Peyer's patch (tissue), 4 donors: ENCODE results near the gene DCLK1.

Source experiments
- POLR2A ChIP-seq, 2 donors: fragments of 450-650 bp; IDR thresholded peaks; one replicate each; pipeline ENCODE4 v1.5.1; 2017; ENCODE audit warnings: antibody characterized with exemption in 2 of 2, mild to moderate bottlenecking in 2 of 2, moderate library complexity in 2 of 2
- TF ChIP-seq, protein P1 (sequence below), 6 experiments: fragments of 450-650 bp in 4 of 6; fragments of 200-600 bp in 2 of 6; sonication (generic) in 1 of 6; IDR thresholded peaks; one replicate each; pipeline ENCODE4 v1.5.1; 2017 to 2019; ENCODE audit warnings: antibody characterized with exemption in 6 of 6, mild to moderate bottlenecking in 3 of 6, moderate library complexity in 1 of 6

DNA sequence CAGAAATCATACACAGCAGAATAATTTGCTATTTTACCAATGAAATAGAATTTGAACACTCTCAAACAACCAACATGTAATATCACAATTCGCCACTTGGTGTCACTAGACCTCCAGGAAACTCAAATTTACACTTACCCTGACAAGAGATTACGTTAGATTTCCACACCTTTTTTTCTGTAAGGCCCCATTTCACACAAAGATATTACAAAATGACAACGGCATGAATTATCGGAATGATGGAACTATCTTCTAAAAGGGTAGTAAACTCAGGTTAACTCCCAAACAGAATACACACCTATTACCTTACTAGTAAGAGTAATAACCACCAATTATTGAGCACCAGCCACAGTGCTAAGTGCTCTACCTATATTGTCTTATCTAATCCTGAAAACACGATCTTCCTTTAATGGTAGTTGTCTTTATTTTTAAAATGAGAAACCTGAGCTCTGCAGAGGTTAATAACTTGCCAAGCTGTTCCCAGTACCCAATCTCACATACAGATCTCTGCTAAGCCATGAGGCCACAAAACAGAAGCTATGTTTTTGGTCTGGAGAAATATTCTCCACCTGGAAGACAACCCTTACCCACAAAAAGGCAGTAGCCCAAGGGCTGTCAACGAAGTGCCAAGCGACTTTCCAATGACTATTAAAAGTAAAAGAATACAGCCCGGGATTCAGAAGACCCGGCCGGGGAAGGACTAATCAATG is 152.4 kb downstream of the DCLK1 start:
- TF ChIP-seq, protein P1, sequence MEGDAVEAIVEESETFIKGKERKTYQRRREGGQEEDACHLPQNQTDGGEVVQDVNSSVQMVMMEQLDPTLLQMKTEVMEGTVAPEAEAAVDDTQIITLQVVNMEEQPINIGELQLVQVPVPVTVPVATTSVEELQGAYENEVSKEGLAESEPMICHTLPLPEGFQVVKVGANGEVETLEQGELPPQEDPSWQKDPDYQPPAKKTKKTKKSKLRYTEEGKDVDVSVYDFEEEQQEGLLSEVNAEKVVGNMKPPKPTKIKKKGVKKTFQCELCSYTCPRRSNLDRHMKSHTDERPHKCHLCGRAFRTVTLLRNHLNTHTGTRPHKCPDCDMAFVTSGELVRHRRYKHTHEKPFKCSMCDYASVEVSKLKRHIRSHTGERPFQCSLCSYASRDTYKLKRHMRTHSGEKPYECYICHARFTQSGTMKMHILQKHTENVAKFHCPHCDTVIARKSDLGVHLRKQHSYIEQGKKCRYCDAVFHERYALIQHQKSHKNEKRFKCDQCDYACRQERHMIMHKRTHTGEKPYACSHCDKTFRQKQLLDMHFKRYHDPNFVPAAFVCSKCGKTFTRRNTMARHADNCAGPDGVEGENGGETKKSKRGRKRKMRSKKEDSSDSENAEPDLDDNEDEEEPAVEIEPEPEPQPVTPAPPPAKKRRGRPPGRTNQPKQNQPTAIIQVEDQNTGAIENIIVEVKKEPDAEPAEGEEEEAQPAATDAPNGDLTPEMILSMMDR (IDR thresholded peaks at IDR 0.05): peak; percentile 13 to 78 (median 68)
- TF ChIP-seq POLR2A (IDR thresholded peaks at IDR 0.05): no peak
